GM12801 (cell line): ENCODE data around the gene ISYNA1.

ENCODE experiments used
- TF ChIP-seq, protein P1 (sequence below): IDR thresholded peaks from one replicate; pipeline ENCODE4 v1.5.1; 2011; ENCODE audit warnings: control low read depth; ENCODE audit not compliant: insufficient read length; ENCODE audit errors: extremely low read depth

Gene ISYNA1

DNA sequence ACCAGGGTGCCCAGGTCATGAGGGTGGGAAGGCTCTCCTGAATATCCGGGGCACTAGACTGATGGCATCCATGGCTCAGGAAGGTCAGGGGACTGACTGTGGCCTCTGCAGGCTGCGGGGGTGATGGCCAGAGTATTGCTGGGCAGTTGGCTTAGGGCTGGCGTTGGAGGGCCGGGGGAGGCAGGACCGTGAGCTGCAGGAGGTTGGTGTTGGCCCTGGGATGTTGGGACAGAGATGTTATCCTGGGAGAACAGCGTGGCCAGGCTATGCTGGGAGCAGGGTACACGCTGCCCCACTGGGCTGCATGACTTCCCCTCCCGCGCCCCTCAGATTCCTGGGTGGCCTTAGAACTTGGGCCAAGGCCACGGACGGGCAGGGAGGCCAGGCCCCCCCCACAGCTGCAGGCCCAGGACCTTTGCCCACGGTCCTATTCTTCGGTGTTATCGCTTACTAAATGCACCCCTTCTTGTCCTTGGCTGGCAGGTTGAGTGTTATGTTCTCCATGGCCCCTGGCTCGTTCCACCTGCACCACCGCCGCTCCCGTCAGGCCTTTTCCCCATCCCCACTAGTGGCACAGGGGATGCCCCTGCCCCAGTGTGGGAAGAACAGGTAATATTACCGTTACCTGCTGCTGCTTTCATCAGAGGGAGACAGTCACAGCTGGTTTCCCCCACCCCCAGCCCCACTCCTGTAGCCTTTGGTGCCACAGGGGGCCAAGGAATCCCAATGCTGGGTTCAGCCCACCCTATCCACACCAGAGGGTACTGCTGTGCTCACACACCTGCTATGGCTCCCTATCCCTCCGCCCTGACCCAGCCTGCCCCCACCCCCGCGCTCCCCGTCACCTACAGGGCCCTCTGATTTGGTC lies 3.2 kb upstream of the ISYNA1 start:
- TF ChIP-seq, protein P1, sequence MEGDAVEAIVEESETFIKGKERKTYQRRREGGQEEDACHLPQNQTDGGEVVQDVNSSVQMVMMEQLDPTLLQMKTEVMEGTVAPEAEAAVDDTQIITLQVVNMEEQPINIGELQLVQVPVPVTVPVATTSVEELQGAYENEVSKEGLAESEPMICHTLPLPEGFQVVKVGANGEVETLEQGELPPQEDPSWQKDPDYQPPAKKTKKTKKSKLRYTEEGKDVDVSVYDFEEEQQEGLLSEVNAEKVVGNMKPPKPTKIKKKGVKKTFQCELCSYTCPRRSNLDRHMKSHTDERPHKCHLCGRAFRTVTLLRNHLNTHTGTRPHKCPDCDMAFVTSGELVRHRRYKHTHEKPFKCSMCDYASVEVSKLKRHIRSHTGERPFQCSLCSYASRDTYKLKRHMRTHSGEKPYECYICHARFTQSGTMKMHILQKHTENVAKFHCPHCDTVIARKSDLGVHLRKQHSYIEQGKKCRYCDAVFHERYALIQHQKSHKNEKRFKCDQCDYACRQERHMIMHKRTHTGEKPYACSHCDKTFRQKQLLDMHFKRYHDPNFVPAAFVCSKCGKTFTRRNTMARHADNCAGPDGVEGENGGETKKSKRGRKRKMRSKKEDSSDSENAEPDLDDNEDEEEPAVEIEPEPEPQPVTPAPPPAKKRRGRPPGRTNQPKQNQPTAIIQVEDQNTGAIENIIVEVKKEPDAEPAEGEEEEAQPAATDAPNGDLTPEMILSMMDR: no peak

DNA sequence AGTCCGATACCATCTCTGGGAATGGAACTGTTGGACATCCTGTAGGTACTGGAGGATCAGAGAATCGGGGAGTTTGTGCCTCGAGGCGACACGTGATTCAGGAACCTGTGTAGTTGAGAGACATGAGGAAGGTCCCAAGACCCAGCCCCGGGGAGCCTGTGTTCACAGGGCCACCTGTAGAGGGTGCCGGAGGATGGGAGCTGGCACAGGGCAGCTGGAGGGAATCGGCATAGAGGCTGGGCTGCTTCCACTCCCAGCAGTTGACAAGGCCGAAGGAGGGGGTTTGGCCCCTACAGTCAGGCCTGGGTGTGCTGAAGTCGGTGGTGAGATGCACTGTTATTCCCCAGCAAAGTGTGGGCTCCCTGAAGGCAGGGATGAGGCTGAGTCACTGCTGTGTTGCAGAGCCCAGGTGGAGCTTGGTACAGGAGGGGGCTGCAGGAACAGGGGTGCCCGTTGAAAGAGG lies 2.5 kb upstream of the ISYNA1 start:
- TF ChIP-seq, protein P1: no peak

- TF ChIP-seq, protein P1: no peak
Measured at GRCh38 chr19:18439910-18440237, 1.9 kb upstream of the ISYNA1 start.

GRCh38 chr19:18439025-18439909 lies 1.3 kb upstream of the ISYNA1 start:
- TF ChIP-seq, protein P1: no peak

GRCh38 chr19:18438331-18439024 lies 545 bp upstream of the ISYNA1 start:
- TF ChIP-seq, protein P1: no peak

DNA sequence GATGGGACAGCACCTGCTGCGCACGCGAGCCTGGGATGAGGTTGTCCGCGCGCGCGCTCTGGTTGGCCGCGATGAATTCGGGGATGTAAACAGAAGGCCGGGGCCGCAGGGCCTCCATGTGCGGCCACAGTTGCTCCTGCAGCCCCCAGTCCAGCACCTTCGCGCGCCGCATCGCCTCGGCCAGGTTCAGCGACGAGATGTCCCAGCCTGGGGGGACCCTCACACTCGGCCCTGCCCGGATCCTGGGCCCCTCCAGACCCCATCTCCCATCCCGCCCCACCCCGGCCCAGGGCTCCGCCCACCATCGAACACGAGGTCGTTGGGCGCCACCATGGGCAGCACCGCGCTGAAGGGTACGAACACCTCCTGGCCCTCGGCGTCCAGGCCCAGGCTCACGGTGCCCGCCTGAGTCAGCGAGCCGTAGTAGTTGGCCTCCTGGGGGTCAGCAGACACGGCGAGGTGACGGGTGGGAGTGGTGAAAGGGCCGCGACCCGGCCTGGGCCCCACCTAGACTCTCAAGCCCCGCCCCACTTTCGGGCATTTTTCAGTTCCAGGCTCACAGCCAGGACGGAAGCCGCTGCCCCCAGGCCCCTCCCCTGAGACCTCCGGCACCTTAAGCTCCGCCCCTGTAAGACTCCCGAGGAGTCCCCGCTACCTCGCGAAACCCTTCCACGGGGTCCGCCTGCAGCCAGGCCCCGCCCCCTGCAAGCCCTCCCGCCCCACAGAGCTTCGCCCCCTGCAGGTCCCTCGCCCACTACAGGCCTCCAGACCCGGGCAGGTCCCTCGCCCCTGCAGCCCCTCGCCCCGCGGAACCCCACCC lies 1.1 kb downstream of the ISYNA1 start:
- TF ChIP-seq, protein P1: no peak
